ENCODE results near the gene LRRC3.

Gene LRRC3

DNA sequence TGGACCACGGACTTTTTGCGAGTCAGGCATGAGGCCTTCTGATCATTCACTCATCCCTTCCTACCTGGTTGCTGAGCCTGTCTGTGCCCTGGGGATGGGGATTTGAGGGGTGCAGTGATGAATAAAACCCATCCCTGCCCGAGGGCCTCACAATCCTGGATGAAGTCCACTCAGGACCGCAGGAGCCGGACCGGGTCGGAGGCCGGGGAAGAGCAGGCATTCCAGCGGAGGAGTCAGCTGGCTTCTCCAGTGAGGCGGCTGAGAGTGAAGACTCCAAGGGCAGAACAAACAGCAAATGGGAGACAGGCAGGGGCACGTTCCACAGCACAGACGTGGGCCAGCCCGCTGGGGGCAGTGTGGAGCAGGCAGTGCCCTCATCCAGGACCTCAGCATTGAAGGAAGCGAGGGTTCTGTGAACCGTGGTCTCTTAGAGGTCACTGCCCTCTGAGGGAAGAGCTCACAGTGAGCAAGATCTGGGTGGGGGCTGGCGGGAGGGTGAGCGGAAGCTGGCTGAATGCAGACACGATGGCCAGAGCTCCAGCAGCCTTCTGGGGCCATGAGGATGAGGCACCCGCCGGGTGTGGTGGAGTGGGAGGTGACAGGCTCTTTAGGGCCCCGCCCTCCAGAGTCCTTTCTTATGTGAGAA, 10.9 kb upstream of the LRRC3 start:
- ATAC-seq = no peak; the same call in 2 of the 3 replicates

DNA sequence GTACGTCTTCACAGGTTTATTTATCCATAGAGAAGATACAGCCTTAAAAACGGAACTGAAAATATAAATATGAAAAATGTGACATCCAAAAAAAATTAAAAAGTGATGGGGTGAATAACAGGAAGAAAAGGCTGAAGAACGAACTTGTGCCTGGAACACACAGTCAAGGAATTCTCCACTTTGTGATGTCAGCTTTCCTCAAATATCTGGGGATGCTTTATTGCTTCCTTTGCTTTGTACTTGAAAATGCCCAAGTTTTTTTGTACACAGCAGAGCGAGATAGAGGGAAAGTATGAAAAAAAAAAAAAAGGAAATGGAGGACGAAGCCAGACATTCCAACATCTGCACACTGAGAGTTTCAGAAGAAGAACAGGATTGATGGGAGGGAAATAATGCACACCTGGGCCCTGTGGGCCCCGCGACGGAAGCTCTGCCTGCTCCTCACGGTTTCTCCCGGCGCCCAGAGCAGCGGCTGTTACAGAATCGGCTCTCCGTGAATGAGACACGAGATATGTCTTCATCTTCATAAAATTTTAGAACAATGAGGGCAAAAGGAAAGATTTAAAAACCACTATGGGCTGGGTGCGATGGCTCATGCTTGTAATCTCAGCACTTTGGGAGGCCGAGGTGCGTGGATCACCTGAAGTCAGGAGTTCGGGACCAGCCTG, 10.0 kb upstream of the LRRC3 start:
- ATAC-seq = no peak
- TF ChIP-seq, protein P1, sequence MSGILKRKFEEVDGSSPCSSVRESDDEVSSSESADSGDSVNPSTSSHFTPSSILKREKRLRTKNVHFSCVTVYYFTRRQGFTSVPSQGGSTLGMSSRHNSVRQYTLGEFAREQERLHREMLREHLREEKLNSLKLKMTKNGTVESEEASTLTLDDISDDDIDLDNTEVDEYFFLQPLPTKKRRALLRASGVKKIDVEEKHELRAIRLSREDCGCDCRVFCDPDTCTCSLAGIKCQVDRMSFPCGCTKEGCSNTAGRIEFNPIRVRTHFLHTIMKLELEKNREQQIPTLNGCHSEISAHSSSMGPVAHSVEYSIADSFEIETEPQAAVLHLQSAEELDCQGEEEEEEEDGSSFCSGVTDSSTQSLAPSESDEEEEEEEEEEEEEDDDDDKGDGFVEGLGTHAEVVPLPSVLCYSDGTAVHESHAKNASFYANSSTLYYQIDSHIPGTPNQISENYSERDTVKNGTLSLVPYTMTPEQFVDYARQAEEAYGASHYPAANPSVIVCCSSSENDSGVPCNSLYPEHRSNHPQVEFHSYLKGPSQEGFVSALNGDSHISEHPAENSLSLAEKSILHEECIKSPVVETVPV (CRISPR knock-in tag; IDR thresholded peaks at IDR 0.05) = no peak
- no peak for TF ChIP-seq ZNF70 (CRISPR knock-in tag; IDR thresholded peaks at IDR 0.05)
- no peak for TF ChIP-seq ESRRG (CRISPR knock-in tag; IDR thresholded peaks at IDR 0.05)
- TF ChIP-seq OSR1 (CRISPR knock-in tag; IDR thresholded peaks at IDR 0.05) = no peak
- TF ChIP-seq ISL1 (CRISPR knock-in tag; IDR thresholded peaks at IDR 0.05) = no peak
- TF ChIP-seq, protein P2, sequence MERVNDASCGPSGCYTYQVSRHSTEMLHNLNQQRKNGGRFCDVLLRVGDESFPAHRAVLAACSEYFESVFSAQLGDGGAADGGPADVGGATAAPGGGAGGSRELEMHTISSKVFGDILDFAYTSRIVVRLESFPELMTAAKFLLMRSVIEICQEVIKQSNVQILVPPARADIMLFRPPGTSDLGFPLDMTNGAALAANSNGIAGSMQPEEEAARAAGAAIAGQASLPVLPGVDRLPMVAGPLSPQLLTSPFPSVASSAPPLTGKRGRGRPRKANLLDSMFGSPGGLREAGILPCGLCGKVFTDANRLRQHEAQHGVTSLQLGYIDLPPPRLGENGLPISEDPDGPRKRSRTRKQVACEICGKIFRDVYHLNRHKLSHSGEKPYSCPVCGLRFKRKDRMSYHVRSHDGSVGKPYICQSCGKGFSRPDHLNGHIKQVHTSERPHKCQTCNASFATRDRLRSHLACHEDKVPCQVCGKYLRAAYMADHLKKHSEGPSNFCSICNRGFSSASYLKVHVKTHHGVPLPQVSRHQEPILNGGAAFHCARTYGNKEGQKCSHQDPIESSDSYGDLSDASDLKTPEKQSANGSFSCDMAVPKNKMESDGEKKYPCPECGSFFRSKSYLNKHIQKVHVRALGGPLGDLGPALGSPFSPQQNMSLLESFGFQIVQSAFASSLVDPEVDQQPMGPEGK (CRISPR knock-in tag; IDR thresholded peaks at IDR 0.05; ENCODE audit: borderline replicate concordance) = no peak
- TF ChIP-seq CSDC2 (CRISPR knock-in tag; IDR thresholded peaks at IDR 0.05) = no peak
- TF ChIP-seq, protein P3, sequence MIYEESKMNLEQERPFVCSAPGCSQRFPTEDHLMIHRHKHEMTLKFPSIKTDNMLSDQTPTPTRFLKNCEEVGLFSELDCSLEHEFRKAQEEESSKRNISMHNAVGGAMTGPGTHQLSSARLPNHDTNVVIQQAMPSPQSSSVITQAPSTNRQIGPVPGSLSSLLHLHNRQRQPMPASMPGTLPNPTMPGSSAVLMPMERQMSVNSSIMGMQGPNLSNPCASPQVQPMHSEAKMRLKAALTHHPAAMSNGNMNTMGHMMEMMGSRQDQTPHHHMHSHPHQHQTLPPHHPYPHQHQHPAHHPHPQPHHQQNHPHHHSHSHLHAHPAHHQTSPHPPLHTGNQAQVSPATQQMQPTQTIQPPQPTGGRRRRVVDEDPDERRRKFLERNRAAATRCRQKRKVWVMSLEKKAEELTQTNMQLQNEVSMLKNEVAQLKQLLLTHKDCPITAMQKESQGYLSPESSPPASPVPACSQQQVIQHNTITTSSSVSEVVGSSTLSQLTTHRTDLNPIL (CRISPR knock-in tag; IDR thresholded peaks at IDR 0.05; ENCODE audit: low read depth) = no peak
- TF ChIP-seq GLIS3 (CRISPR knock-in tag; IDR thresholded peaks at IDR 0.05) = no peak
- TF ChIP-seq ZNF565 (CRISPR knock-in tag; conservative IDR thresholded peaks at IDR 0.05; ENCODE audit: low read depth) = no peak
- TF ChIP-seq, protein P4, sequence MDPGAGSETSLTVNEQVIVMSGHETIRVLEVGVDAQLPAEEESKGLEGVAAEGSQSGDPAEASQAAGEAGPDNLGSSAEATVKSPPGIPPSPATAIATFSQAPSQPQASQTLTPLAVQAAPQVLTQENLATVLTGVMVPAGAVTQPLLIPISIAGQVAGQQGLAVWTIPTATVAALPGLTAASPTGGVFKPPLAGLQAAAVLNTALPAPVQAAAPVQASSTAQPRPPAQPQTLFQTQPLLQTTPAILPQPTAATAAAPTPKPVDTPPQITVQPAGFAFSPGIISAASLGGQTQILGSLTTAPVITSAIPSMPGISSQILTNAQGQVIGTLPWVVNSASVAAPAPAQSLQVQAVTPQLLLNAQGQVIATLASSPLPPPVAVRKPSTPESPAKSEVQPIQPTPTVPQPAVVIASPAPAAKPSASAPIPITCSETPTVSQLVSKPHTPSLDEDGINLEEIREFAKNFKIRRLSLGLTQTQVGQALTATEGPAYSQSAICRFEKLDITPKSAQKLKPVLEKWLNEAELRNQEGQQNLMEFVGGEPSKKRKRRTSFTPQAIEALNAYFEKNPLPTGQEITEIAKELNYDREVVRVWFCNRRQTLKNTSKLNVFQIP (CRISPR knock-in tag; IDR thresholded peaks at IDR 0.05; ENCODE audit: borderline replicate concordance, low read depth) = no peak

More for the DNA sequence above, 10.9 kb upstream of the LRRC3 start:
- TF ChIP-seq BACH2 (CRISPR knock-in tag; IDR thresholded peaks at IDR 0.05; ENCODE audit: borderline replicate concordance) (no peak), OSR1 (CRISPR knock-in tag; IDR thresholded peaks at IDR 0.05) (no peak), ZNF565 (CRISPR knock-in tag; conservative IDR thresholded peaks at IDR 0.05; ENCODE audit: low read depth) (no peak)

DNA sequence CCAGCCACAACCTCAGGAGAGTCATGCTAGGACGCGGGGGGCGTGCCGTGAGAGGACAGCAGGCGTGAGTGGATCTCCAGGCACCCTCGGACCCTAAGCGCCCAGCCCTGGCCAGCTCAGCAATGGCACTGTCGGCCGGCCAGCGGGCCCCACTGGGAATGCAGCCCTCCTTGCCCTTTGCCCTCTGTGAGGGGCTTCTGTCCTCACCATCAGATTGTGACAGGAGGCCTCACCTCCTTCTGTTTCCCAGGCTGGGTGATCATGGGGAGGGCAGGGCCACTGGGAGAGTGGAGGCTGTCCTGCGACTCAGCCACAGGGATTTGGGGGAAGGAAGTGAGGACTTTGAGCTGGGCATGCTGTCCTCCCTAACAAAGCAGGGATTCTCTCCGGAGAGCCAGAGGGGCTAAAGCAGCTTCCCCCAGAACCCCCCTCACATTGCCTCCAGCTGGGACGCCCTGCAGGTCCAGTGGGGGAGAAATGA, 6.6 kb upstream of the LRRC3 start:
- no peak for ATAC-seq
- TF ChIP-seq ARNTL (CRISPR knock-in tag; IDR thresholded peaks at IDR 0.05; ENCODE audit: borderline replicate concordance, low read depth) = no peak
- no peak for TF ChIP-seq ZNF565 (CRISPR knock-in tag; conservative IDR thresholded peaks at IDR 0.05; ENCODE audit: low read depth)
- TF ChIP-seq GLIS3 (CRISPR knock-in tag; IDR thresholded peaks at IDR 0.05) = no peak
- no peak for TF ChIP-seq TOX (CRISPR knock-in tag; IDR thresholded peaks at IDR 0.05; ENCODE audit: borderline replicate concordance)
- no peak for TF ChIP-seq ESRRG (CRISPR knock-in tag; IDR thresholded peaks at IDR 0.05)

DNA sequence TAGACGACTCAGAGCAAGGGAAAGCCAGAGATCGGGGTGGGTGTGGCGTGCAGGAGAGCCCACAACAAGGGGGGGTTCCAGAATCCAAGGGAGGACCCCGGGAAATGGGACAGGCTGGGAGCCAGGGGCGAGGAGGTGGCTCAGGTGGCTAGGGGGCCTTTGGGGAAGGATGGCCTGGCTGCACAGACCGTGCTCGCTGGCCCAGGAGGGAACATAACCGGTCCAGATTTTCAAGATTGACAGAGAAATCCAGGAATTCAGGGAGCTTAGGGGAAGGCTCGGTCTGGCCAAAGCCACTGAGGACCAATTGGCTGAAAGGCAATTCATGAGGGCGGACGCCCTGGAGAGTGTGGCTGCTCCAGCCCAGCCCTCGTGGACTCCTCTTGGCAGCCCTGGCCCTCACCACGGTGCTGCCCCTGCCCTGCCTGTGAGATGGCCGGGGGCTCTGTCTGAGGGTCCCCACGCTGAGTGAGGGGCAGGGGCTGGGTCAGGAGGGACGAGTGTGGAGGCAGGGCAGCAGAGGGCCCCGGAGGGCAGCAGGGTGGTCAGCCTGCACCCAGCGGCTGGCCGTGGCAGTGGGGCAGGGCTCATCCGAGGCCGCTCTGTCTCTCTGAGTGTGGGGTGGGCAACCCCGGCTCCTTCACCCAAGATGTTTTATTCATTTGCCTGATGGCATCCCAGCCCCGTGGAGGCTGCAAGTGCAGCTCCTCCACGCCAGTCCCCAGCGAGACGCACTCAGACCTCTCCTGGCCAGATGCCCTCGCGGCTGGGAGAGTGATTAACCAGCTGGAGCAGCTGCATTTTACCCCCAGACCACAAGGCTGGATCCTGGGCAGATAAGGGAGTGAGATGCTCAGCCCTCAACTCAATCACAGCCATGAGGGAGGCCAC, 5.6 kb upstream of the LRRC3 start:
- TF ChIP-seq TCF4 (CRISPR knock-in tag; IDR thresholded peaks at IDR 0.05; ENCODE audit: borderline replicate concordance) (peak; percentile 57; the same call in 1 of the 2 replicates), ARNTL (CRISPR knock-in tag; IDR thresholded peaks at IDR 0.05; ENCODE audit: borderline replicate concordance, low read depth) (no peak)
- TF ChIP-seq, protein P1 (CRISPR knock-in tag; IDR thresholded peaks at IDR 0.05) = no peak
- peak; percentile 46; the same call in 2 of the 3 replicates for ATAC-seq
